ENCODE measurements around the gene PHKB. TPM values are rescaled to one million over a fixed set of nuclear protein-coding genes. Genes with fewer than 3 reads are reported as not detected.

The PHKB gene
- polyA plus RNA-seq, 3 donors = 49.8 to 53.1 (median 50.8) TPM

DNA sequence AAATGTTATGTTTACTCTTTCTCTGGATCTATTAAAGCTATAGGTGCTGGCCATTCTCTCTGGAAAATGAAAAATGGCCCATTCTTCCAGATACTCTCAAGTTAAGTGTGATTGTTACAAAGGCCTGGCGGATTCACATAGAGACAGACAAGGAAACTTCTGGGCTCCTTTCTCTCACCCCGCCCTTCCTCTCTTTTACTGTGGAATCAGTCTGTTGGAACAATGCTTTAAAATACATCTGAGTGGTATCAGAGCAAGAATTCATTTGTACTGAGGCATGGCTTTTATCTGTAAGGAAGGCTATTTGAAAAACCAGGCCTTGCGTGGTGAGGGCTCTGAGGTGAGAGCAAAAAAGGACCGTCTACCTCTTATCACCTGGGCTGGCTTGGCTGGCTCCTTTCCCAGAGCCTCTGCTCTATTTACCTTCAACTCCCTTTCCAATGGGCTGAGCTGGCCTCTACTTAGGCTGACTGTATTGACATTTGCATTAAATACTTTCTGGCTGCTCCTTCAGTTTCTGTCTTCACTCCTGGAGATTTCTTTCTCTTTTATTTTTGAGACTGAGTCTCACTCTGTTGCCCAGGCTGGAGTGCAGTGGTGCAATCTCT, 274.0 kb downstream of the PHKB start:
- 83% methylated on average over 2 of the region's 4 CpGs for WGBS (ENCODE audit: insufficient coverage)
- no peak overlapping the region for H3K27ac Mint-ChIP-seq
- Histone ChIP-seq H3K4me1 (ENCODE audit: control insufficient read depth in 1 of 2, insufficient read depth in 2 of 2, low read length in 2 of 2) (no peaks in the 10 kb centered on the region), H3K27me3 (ENCODE audit: control insufficient read depth in 2 of 2, insufficient read depth in 2 of 2, low read length in 2 of 2) (no peaks in the 10 kb centered on the region), H3K36me3 (replicated peaks in 1 of 2; ENCODE audit: control insufficient read depth in 1 of 2, insufficient read depth in 2 of 2, low read length in 2 of 2) (no peaks in the 10 kb centered on the region), H3K79me2 (ENCODE audit: insufficient read depth, low read length) (no peaks in the 10 kb centered on the region), H3K9me3 (replicated peaks in 1 of 2; ENCODE audit: control insufficient read depth in 1 of 2, insufficient read depth in 1 of 2, low read length in 2 of 2) (peaks cover 0 to 4% of the 10 kb centered on the region in 2 donors), H3K27ac (ENCODE audit: low read depth in 1 of 2, low read length in 2 of 2) (no peak overlapping the region), H3K9ac (ENCODE audit: insufficient read depth, low read length, poor library complexity, severe bottlenecking) (no peak overlapping the region), H3K4me3 (replicated peaks in 1 of 3; ENCODE audit: low read depth in 2 of 3, low read length in 3 of 3) (no peak overlapping the region), H2AFZ (ENCODE audit: insufficient read depth, low read depth, low read length, poor library complexity, severe bottlenecking) (no peak overlapping the region), H3K4me2 (replicated peaks; ENCODE audit: extremely low read depth, low read length, poor library complexity, severe bottlenecking) (no peak overlapping the region), H4K20me1 (ENCODE audit: insufficient read depth, low read length) (no peaks in the 10 kb centered on the region)
- no peak for DNase-seq
- intact Hi-C loops (cut with micrococcal nuclease) = no loop called here
- no peaks in the 10 kb centered on the region for H3K4me1 Mint-ChIP-seq
- no peak overlapping the region for H3K4me3 Mint-ChIP-seq
- TF ChIP-seq CTCF (IDR thresholded peaks at IDR 0.05) = no peak
- H3K36me3 Mint-ChIP-seq = no peaks in the 10 kb centered on the region
- peaks cover 2 to 7% (median 5%) of the 10 kb centered on the region in 3 donors for H3K27me3 Mint-ChIP-seq (ENCODE audit: low read depth in 3 of 3)
- H3K9me3 Mint-ChIP-seq = peaks cover 0 to 9% (median 8%) of the 10 kb centered on the region in 7 donors

DNA sequence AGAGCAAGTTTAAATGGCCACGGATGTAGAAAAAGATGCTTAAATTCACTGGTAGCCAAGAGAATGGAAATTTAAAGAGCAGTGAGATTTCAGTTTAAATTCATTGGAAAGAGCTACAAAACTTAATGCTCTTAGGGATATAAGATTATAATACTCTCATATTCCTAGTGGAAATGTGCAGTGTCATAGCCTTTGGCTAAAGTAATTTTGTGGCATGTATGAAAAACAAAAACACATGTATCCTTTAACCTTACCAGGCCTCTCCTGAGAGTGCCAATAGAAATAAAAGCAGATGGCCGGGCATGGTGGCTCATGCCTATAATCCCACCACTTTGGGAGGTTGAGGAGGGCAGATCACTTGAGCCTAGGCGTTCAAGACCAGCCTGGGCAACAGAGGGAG, 289.2 kb downstream of the PHKB start:
- no peak overlapping the region for H3K27ac Mint-ChIP-seq
- H3K9me3 ChIP-seq (replicated peaks in 1 of 2; ENCODE audit: control insufficient read depth in 1 of 2, insufficient read depth in 1 of 2, low read length in 2 of 2) = peaks cover 0 to 3% of the 10 kb centered on the region in 2 donors
- H3K79me2 ChIP-seq (ENCODE audit: insufficient read depth, low read length) = no peaks in the 10 kb centered on the region
- no peaks in the 10 kb centered on the region for H3K36me3 ChIP-seq (replicated peaks in 1 of 2; ENCODE audit: control insufficient read depth in 1 of 2, insufficient read depth in 2 of 2, low read length in 2 of 2)
- WGBS (ENCODE audit: insufficient coverage) = no CpG with 5 or more reads among the region's 3 CpGs
- intact Hi-C loops (cut with micrococcal nuclease) = no loop called here
- no peaks in the 10 kb centered on the region for H3K27me3 ChIP-seq (ENCODE audit: control insufficient read depth in 2 of 2, insufficient read depth in 2 of 2, low read length in 2 of 2)
- no peak overlapping the region for H2AFZ ChIP-seq (ENCODE audit: insufficient read depth, low read depth, low read length, poor library complexity, severe bottlenecking)
- H3K27me3 Mint-ChIP-seq (ENCODE audit: low read depth in 3 of 3) = peaks cover 2 to 4% (median 2%) of the 10 kb centered on the region in 3 donors
- H3K27ac ChIP-seq (ENCODE audit: low read depth in 1 of 2, low read length in 2 of 2) = no peak overlapping the region
- H3K9me3 Mint-ChIP-seq = peaks cover 0 to 4% (median 0%) of the 10 kb centered on the region in 7 donors
- H3K9ac ChIP-seq (ENCODE audit: insufficient read depth, low read length, poor library complexity, severe bottlenecking) = no peak overlapping the region
- no peaks in the 10 kb centered on the region for H3K4me1 ChIP-seq (ENCODE audit: control insufficient read depth in 1 of 2, insufficient read depth in 2 of 2, low read length in 2 of 2)
- H4K20me1 ChIP-seq (ENCODE audit: insufficient read depth, low read length) = no peaks in the 10 kb centered on the region
- no peak overlapping the region for H3K4me3 ChIP-seq (replicated peaks in 1 of 3; ENCODE audit: low read depth in 2 of 3, low read length in 3 of 3)
- TF ChIP-seq CTCF (IDR thresholded peaks at IDR 0.05) = no peak
- H3K36me3 Mint-ChIP-seq = no peaks in the 10 kb centered on the region
- DNase-seq = no peak
- H3K4me1 Mint-ChIP-seq = no peaks in the 10 kb centered on the region
- H3K4me3 Mint-ChIP-seq = no peak overlapping the region
- no peak overlapping the region for H3K4me2 ChIP-seq (replicated peaks; ENCODE audit: extremely low read depth, low read length, poor library complexity, severe bottlenecking)

Small RNA genes within 50 kb of the gene (small RNA-seq; reads per million reads assigned to genes)
- not detected for gene RNA5SP425 (ENCODE audit: insufficient read length, low read depth)

Other genes starting within 250 kb of the PHKB start
- 10 to 100 TPM; 28.9 to 62.5 (median 35.3) TPM for gene ITFG1, start 268 bp upstream of the PHKB start, polyA plus RNA-seq

Data from CD14-positive monocyte (primary cell).